Astrocyte (in vitro differentiated cells and primary cell): ENCODE measurements around the gene POLR2J. TPM values are rescaled to one million over a fixed set of nuclear protein-coding genes. Genes with fewer than 3 reads are reported as not detected.
A peak's percentile ranks its signal among the peaks of the same experiment; 100 is the strongest.
"Not testable (repeated sequence)": the region's sequence is repeated elsewhere in the genome, so short reads cannot be mapped to it uniquely, and the experiment has no call there.

Experiments used
- DNase-seq: peaks from one replicate; pipeline ENCODE4 v3.0.0-alpha.2; 2010; ENCODE audit warnings: low read depth
- FAIRE-seq: peaks from 2 replicates; lab custom pipeline; 2011; peaks lifted over from hg19 to GRCh38; lab: Jason Lieb, UNC
- H2AFZ ChIP-seq: 2 replicates; pipeline ENCODE4 v1.6.0; 2012; ENCODE audit warnings: low read depth, low read length, inconsistent platforms
- H3K27ac ChIP-seq: 2 replicates; pipeline ENCODE4 v1.5.1; 2011; ENCODE audit warnings: low read depth, low read length, inconsistent platforms
- H3K27me3 ChIP-seq: 2 replicates; pipeline ENCODE4 v1.6.0; 2011; ENCODE audit warnings: low read length, inconsistent platforms; ENCODE audit not compliant: insufficient read depth
- H3K36me3 ChIP-seq: 2 replicates; pipeline ENCODE4 v1.5.1; 2011; ENCODE audit warnings: low read length, inconsistent platforms; ENCODE audit not compliant: insufficient read depth
- H3K4me1 ChIP-seq: 2 replicates; pipeline ENCODE4 v1.5.1; 2011; ENCODE audit warnings: low read length, inconsistent platforms; ENCODE audit not compliant: insufficient read depth
- H3K4me2 ChIP-seq: 2 replicates; pipeline ENCODE4 v1.6.0; 2012; ENCODE audit warnings: low read length, inconsistent platforms
- H3K4me3 ChIP-seq: 2 replicates; pipeline ENCODE4 v1.5.1; 2011; ENCODE audit warnings: low read depth, mild to moderate bottlenecking, low read length, inconsistent platforms; ENCODE audit not compliant: insufficient read depth
- H3K79me2 ChIP-seq: 2 replicates; pipeline ENCODE4 v1.6.0; 2012; ENCODE audit warnings: mild to moderate bottlenecking, low read length, inconsistent platforms; ENCODE audit not compliant: insufficient read depth
- H3K9ac ChIP-seq: 2 replicates; pipeline ENCODE4 v1.6.0; 2012; ENCODE audit warnings: mild to moderate bottlenecking, low read length, inconsistent platforms
- H3K9me3 ChIP-seq: 2 replicates; pipeline ENCODE4 v1.5.1; 2012; ENCODE audit warnings: low read depth, mild to moderate bottlenecking, low read length, inconsistent platforms; ENCODE audit not compliant: insufficient read depth
- H4K20me1 ChIP-seq: 2 replicates; pipeline ENCODE4 v1.6.0; 2012; ENCODE audit warnings: low read length, inconsistent platforms; ENCODE audit not compliant: insufficient read depth
- H3K27ac Mint-ChIP-seq: one replicate; pipeline ENCODE4 v1.8.0; 2021; ENCODE audit warnings: mild to moderate bottlenecking, mixed read lengths; ENCODE audit not compliant: unreplicated experiment
- H3K27me3 Mint-ChIP-seq: one replicate; pipeline ENCODE4 v1.8.0; 2021; ENCODE audit warnings: low read depth, mixed read lengths; ENCODE audit not compliant: unreplicated experiment
- H3K36me3 Mint-ChIP-seq: one replicate; pipeline ENCODE4 v1.8.0; 2021; ENCODE audit warnings: low read depth, mixed read lengths; ENCODE audit not compliant: unreplicated experiment
- H3K4me1 Mint-ChIP-seq: one replicate; pipeline ENCODE4 v1.8.0; 2021; ENCODE audit warnings: low read depth, mixed read lengths; ENCODE audit not compliant: unreplicated experiment
- H3K4me3 Mint-ChIP-seq: one replicate; pipeline ENCODE4 v1.8.0; 2021; ENCODE audit warnings: mild to moderate bottlenecking, moderate library complexity, mixed read lengths; ENCODE audit not compliant: unreplicated experiment
- H3K9me3 Mint-ChIP-seq: one replicate; pipeline ENCODE4 v1.8.0; 2021; ENCODE audit warnings: mild to moderate bottlenecking, mixed read lengths; ENCODE audit not compliant: unreplicated experiment
- total RNA-seq: library from RNA; stranded (reverse); gene quantifications from 2 replicates; pipeline ENCODE4 v1.2.1, GENCODE V29; 2021
- TF ChIP-seq, protein P1 (sequence below): IDR thresholded peaks from 2 replicates; pipeline ENCODE4 v1.5.1; 2011; ENCODE audit warnings: low read depth, mild to moderate bottlenecking, inconsistent platforms, low read length, moderate library complexity; ENCODE audit not compliant: insufficient read depth

Gene POLR2J
- total RNA-seq, 1 donor from 2014 or later: 41.4 TPM

DNA sequence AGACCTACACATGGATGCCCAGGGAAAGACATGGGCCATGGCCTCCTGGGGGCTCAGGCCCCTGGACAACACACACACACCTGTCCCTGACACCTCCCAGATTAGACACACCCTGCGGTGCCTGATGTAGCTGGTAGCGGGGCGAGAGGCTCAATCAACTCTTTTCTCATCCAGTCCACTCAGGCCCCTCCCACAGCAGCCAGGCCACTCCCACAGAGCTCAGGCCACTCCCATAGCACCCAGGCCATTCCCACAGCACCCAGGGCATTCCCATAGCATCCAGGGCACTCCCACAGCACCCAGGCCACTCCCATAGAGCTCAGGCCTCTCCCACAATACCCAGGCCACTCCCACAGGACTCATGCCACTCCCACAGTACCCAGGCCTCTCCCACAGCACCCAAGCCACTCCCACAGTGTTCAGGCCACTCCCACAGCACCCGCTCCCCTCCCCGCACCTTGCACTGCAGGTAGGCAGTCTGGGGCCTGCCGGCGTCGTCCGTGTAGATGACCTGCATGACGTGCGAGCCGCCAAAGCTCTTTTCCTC lies 11.9 kb upstream of the POLR2J start:
- not testable (repeated sequence) for H3K36me3 ChIP-seq, H4K20me1 ChIP-seq, H3K4me1 Mint-ChIP-seq, H3K4me1 ChIP-seq, H3K79me2 ChIP-seq, H3K9ac ChIP-seq, H3K9me3 Mint-ChIP-seq, H3K27me3 ChIP-seq, H3K4me3 ChIP-seq, H2AFZ ChIP-seq, H3K9me3 ChIP-seq, H3K27ac Mint-ChIP-seq, DNase-seq, H3K27ac ChIP-seq, H3K36me3 Mint-ChIP-seq, H3K4me3 Mint-ChIP-seq, FAIRE-seq, H3K4me2 ChIP-seq, H3K27me3 Mint-ChIP-seq

DNA sequence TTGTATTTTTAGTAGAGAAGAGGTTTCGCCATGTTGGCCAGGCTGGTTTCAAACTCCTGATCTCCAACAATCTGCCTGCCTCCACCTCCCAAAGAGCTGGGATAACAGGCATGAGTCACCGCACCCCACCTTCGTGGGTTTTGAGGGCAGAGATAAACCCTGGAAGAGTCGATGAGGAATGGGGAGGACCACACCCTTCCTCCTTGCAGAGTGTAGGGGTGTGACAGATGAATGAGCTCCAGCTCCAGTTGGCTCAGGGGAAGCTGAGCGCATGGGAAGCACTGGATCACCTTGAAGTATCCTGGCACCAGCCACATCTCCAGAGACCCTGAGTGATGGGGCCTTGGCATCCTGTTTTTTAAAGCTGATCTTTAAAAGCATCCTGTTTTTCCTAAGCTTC lies 5.6 kb upstream of the POLR2J start:
- not testable (repeated sequence) for H3K27ac Mint-ChIP-seq, H3K27me3 ChIP-seq, FAIRE-seq, H3K36me3 ChIP-seq, H3K27me3 Mint-ChIP-seq, H3K9ac ChIP-seq, H3K36me3 Mint-ChIP-seq, H2AFZ ChIP-seq, H4K20me1 ChIP-seq, H3K4me3 Mint-ChIP-seq, H3K4me1 ChIP-seq, H3K4me1 Mint-ChIP-seq, H3K9me3 Mint-ChIP-seq, H3K4me3 ChIP-seq, DNase-seq, H3K27ac ChIP-seq, H3K9me3 ChIP-seq, H3K4me2 ChIP-seq, H3K79me2 ChIP-seq

DNA sequence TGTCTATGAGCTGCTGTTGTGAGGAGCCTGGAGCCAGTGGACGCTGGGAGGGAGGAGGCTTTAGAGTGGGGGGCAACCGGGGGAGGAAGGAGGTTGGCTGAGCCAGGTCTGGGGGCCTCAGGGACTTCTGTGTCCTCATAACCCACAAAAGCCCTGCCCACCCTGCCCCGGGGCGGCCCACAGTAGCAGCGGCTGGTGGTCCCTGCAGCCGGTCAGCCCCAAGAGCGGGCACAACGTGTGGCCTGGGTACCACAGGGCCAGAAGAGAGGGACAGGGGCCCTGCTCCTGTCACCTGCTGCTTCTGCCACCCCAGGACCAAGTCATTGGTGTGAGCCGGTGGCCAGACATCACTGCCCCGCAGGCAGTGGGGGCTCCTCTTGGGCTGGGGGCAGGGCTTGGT lies 3.2 kb upstream of the POLR2J start:
- FAIRE-seq, DNase-seq, H3K36me3 Mint-ChIP-seq, H3K27me3 ChIP-seq, H4K20me1 ChIP-seq, H3K79me2 ChIP-seq, H3K27ac Mint-ChIP-seq, H3K27me3 Mint-ChIP-seq, H3K4me3 ChIP-seq, H3K9me3 ChIP-seq, H3K9me3 Mint-ChIP-seq, H3K4me1 ChIP-seq, H3K36me3 ChIP-seq, H3K27ac ChIP-seq, H3K4me3 Mint-ChIP-seq, H3K4me2 ChIP-seq, H3K4me1 Mint-ChIP-seq, H2AFZ ChIP-seq, H3K9ac ChIP-seq: not testable (repeated sequence)

DNA sequence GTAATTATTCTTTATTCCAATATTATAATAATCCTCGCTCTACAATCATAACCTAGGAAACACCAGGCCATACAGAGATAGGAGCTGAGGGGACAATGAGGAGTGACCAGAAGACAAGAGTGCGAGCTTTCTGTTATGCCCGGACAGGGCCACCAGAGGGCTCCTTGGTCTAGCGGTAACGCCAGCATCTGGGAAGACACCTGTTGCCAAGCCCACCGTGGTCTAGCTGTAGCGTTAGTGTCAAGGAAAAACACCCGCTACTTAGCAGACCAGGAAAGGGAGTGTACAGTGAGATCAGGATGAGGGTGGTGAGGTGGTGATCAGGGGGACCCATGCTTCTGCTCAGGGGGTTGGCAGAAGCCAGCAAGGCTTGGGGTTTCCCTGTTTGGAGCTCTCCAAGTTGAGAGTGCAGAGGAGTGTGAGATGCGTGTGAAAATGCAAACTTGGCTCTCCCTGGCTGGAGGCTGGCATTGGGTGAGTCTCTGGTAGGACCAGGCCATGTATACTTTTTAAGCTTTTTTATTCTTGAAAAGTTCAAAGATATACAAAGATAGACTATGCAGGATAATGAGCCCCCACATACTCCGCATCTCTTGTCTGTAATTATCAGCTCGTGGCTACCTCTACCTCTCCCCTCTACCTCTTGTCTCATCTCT lies 1.4 kb upstream of the POLR2J start:
- not testable (repeated sequence) for FAIRE-seq, H3K36me3 ChIP-seq, H3K9ac ChIP-seq, H3K9me3 ChIP-seq, H3K79me2 ChIP-seq, DNase-seq, H3K36me3 Mint-ChIP-seq, H3K27me3 Mint-ChIP-seq, H3K27ac Mint-ChIP-seq, H3K4me3 ChIP-seq, H3K9me3 Mint-ChIP-seq, H3K4me2 ChIP-seq, H3K4me1 Mint-ChIP-seq, H3K27me3 ChIP-seq, H2AFZ ChIP-seq, H4K20me1 ChIP-seq, H3K4me1 ChIP-seq, H3K27ac ChIP-seq, H3K4me3 Mint-ChIP-seq
- TF ChIP-seq, protein P1, sequence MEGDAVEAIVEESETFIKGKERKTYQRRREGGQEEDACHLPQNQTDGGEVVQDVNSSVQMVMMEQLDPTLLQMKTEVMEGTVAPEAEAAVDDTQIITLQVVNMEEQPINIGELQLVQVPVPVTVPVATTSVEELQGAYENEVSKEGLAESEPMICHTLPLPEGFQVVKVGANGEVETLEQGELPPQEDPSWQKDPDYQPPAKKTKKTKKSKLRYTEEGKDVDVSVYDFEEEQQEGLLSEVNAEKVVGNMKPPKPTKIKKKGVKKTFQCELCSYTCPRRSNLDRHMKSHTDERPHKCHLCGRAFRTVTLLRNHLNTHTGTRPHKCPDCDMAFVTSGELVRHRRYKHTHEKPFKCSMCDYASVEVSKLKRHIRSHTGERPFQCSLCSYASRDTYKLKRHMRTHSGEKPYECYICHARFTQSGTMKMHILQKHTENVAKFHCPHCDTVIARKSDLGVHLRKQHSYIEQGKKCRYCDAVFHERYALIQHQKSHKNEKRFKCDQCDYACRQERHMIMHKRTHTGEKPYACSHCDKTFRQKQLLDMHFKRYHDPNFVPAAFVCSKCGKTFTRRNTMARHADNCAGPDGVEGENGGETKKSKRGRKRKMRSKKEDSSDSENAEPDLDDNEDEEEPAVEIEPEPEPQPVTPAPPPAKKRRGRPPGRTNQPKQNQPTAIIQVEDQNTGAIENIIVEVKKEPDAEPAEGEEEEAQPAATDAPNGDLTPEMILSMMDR: peak; percentile 30

GRCh38 chr7:102479209-102479584 lies 475 bp upstream of the POLR2J start:
- H3K9ac ChIP-seq, H3K27me3 ChIP-seq, H3K27ac ChIP-seq, H3K4me3 Mint-ChIP-seq, H3K4me1 ChIP-seq, H3K4me1 Mint-ChIP-seq, H3K9me3 ChIP-seq, H4K20me1 ChIP-seq, H3K4me3 ChIP-seq, H3K9me3 Mint-ChIP-seq, H3K4me2 ChIP-seq, H2AFZ ChIP-seq, H3K36me3 Mint-ChIP-seq, DNase-seq, H3K79me2 ChIP-seq, FAIRE-seq, H3K27ac Mint-ChIP-seq, H3K36me3 ChIP-seq, H3K27me3 Mint-ChIP-seq: not testable (repeated sequence)
